HEK293T (cell line): ENCODE results near the gene COASY.
"Not testable (repeated sequence)": the region's sequence is repeated elsewhere in the genome, so short reads cannot be mapped to it uniquely, and the experiment has no call there.

ENCODE experiments used
- ARNT ChIP-seq: fragments of 450-650 bp; IDR thresholded peaks from 2 replicates; pipeline ENCODE4 v1.6.1; 2017; ENCODE audit warnings: mild to moderate bottlenecking
- BHLHE40 ChIP-seq: fragments of 450-650 bp; IDR thresholded peaks from 2 replicates; pipeline ENCODE4 v1.6.1; 2016; ENCODE audit warnings: mild to moderate bottlenecking, moderate library complexity, borderline replicate concordance
- ELF4 ChIP-seq: fragments of 450-650 bp; IDR thresholded peaks from 2 replicates; pipeline ENCODE4 v1.6.1; 2017; ENCODE audit warnings: antibody characterized with exemption
- FOXM1 ChIP-seq: fragments of 450-650 bp; IDR thresholded peaks from 2 replicates; pipeline ENCODE4 v1.6.1; 2017; ENCODE audit warnings: mild to moderate bottlenecking, borderline replicate concordance
- PKNOX1 ChIP-seq: fragments of 450-650 bp; IDR thresholded peaks from 2 replicates; pipeline ENCODE4 v1.6.1; 2016
- SP1 ChIP-seq: fragments of 450-650 bp; IDR thresholded peaks from 2 replicates; pipeline ENCODE4 v1.6.1; 2017
- SUZ12 ChIP-seq: fragments of 450-650 bp; IDR thresholded peaks from 2 replicates; pipeline ENCODE4 v1.6.1; 2016; ENCODE audit warnings: mild to moderate bottlenecking
- TARDBP ChIP-seq: fragments of 450-650 bp; IDR thresholded peaks from 2 replicates; pipeline ENCODE4 v1.6.1; 2016

DNA sequence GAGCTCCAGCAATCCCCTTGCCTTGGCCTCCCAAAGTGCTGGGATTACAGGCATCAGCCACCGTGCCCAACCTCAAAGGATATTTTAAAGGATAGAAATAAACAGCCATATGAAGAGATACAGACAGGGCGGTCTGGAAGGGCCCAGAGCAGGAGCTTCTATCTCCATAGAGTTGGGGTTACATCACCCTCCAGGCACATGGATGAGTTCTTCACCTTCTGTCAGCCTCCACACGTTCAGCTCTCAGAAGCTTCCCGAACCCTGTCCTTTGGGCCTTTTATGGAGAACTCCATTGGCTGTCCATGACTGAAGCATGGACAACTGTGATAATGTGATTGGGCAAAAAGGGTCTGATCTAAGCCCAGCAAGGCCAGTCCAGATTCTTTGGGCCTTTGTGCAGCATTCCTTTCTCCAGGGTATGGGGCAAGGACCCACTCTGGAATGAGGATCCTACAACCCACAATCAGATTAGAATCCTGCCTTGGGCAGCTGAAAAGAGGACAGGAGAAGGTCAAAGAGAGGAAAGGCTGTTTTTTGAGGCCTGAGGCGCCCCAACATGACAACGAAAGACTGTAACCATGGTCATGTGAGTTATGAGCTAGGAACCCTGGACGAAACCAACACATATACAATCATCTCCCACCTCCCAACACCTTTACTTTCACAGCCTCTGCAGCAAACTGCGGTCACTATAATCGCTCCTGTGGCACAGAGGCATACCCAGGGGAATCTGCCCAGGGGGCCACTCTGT, 16.0 kb upstream of the COASY start:
- TF ChIP-seq BHLHE40, PKNOX1, SP1, ELF4, FOXM1, ARNT, TARDBP, SUZ12: not testable (repeated sequence)
